GM12878 (cell line): Measurements from ENCODE around the gene NPLOC4. TPM values are rescaled to one million over a fixed set of nuclear protein-coding genes. Genes with fewer than 3 reads are reported as not detected.
A peak's percentile ranks its signal among the peaks of the same experiment; 100 is the strongest.

Experiments
- ATAC-seq: fragments of 200-7000 bp; cut with Tn5 transposase; 3 replicates; pipeline ENCODE4 v1.9.1; 2020; ENCODE audit warnings: mild to moderate bottlenecking, moderate library complexity
- BruUV-seq: library from RNA; stranded (reverse); fragments of 400-500 nt; replicated peaks from 2 replicates; lab custom pipeline; 2021; lab: Mats Ljungman, UMichigan
- CTCF ChIA-PET: fragments of 300-600 bp; sonication (Branson Sonifier 250); formaldehyde crosslinking; extraction: SDS; loops from one replicate; lab custom pipeline; 2021; ENCODE audit warnings: inconsistent platforms; lab: Yijun Ruan, JAX
- POLR2A ChIA-PET: fragments of 350-600 bp; formaldehyde crosslinking; extraction: SDS; loops from one replicate; lab custom pipeline; 2021; ENCODE audit warnings: inconsistent platforms; lab: Charles Lee
- RAD21 ChIA-PET: fragments of 300-600 bp; sonication (Branson Sonifier 250); formaldehyde crosslinking; loops from one replicate; lab custom pipeline; 2023; ENCODE audit warnings: antibody characterized with exemption; ENCODE audit not compliant: unreplicated experiment; lab: Charles Lee
- SMC1A ChIA-PET: fragments of 300-600 bp; sonication (Branson Sonifier 250); formaldehyde crosslinking; loops from one replicate; lab custom pipeline; 2023; ENCODE audit not compliant: unreplicated experiment, uncharacterized antibody; lab: Charles Lee
- DNase-seq: peaks from one replicate; pipeline ENCODE4 v3.0.0-alpha.2; 2011; ENCODE audit warnings: low read depth, low spot score
- FAIRE-seq: peaks from 3 replicates; lab custom pipeline; 2011; peaks lifted over from hg19 to GRCh38; lab: Jason Lieb, UNC
- H2AFZ ChIP-seq: 2 replicates; pipeline ENCODE4 v1.6.0; 2011; ENCODE audit warnings: low read depth, low read length, control low read depth; ENCODE audit not compliant: control insufficient read depth
- H3K27ac ChIP-seq: 2 replicates; pipeline ENCODE4 v1.5.1; 2011; ENCODE audit warnings: control low read depth; ENCODE audit not compliant: control insufficient read depth, insufficient read depth
- H3K27me3 ChIP-seq, 2 experiments: replicated peaks in 1 of 2; 2 replicates each; pipeline versions ENCODE4 v1.6.0 to v1.6.1; 2011; ENCODE audit warnings: low read length in 1 of 2; ENCODE audit not compliant: control insufficient read depth in 2 of 2, insufficient read depth in 2 of 2
- H3K36me3 ChIP-seq, 2 experiments: 2 replicates each; pipeline ENCODE4 v1.5.1; 2011; ENCODE audit warnings: low read length in 1 of 2; ENCODE audit not compliant: control insufficient read depth in 2 of 2, insufficient read depth in 2 of 2
- H3K4me1 ChIP-seq: 2 replicates; pipeline ENCODE4 v1.6.1; 2011; ENCODE audit warnings: mild to moderate bottlenecking, low read length, moderate library complexity, mixed read lengths; ENCODE audit not compliant: control insufficient read depth, insufficient read depth
- H3K4me2 ChIP-seq: 2 replicates; pipeline ENCODE4 v1.6.0; 2011; ENCODE audit warnings: control low read depth; ENCODE audit not compliant: control insufficient read depth, insufficient read depth
- H3K4me3 ChIP-seq: fragments of 200-600 bp; sonication (generic); 2 replicates; pipeline ENCODE4 v1.5.1; 2016
- H3K79me2 ChIP-seq: 2 replicates; pipeline ENCODE4 v1.6.0; 2011; ENCODE audit warnings: low read length; ENCODE audit not compliant: control insufficient read depth, insufficient read depth
- H3K9ac ChIP-seq: 2 replicates; pipeline ENCODE4 v1.8.0; 2011; ENCODE audit warnings: low read length, control low read depth, mixed read lengths; ENCODE audit not compliant: control insufficient read depth, insufficient read depth
- H3K9me3 ChIP-seq: replicated peaks from 3 replicates; pipeline ENCODE4 v1.5.1; 2011; ENCODE audit warnings: mild to moderate bottlenecking, low read length; ENCODE audit not compliant: control insufficient read depth, insufficient read depth
- H4K20me1 ChIP-seq: 2 replicates; pipeline ENCODE4 v1.6.0; 2011; ENCODE audit not compliant: control insufficient read depth, insufficient read depth
- BRCA1 ChIP-seq: IDR thresholded peaks from 2 replicates; pipeline ENCODE4 v1.6.1; 2011; ENCODE audit warnings: low read depth, low read length, improper control_type of control experiment
- CREB1 ChIP-seq: IDR thresholded peaks from 2 replicates; pipeline ENCODE4 v1.6.1; 2012; ENCODE audit warnings: low read depth, mild to moderate bottlenecking, inconsistent platforms
- EED ChIP-seq: sonication (generic); IDR thresholded peaks from 2 replicates; pipeline ENCODE4 v1.6.1; 2016; ENCODE audit warnings: antibody characterized with exemption, low read depth
- EP300 ChIP-seq, 2 experiments: fragments of 150-350 bp in 1 of 2; IDR thresholded peaks; 2 replicates each; pipeline ENCODE4 v1.6.1; 2011 to 2012; ENCODE audit warnings: low read depth in 2 of 2, low read length in 2 of 2, borderline replicate concordance in 1 of 2, improper control_type of control experiment in 1 of 2, inconsistent platforms in 1 of 2; ENCODE audit not compliant: control insufficient read depth in 1 of 2
- EZH2 ChIP-seq: IDR thresholded peaks from 2 replicates; pipeline ENCODE4 v1.6.1; 2012; ENCODE audit warnings: low read depth, mild to moderate bottlenecking, control low read depth, inconsistent platforms, low read length, borderline replicate concordance; ENCODE audit not compliant: control insufficient read depth
- FOXK2 ChIP-seq: fragments of 450-650 bp; IDR thresholded peaks from 2 replicates; pipeline ENCODE4 v1.6.1; 2017; ENCODE audit warnings: mild to moderate bottlenecking, moderate library complexity
- GATAD2B ChIP-seq: fragments of 450-650 bp; conservative IDR thresholded peaks from 2 replicates; pipeline ENCODE4 v1.6.1; 2017; ENCODE audit warnings: low read depth, mild to moderate bottlenecking, moderate library complexity
- MYB ChIP-seq: fragments of 150-350 bp; IDR thresholded peaks from 2 replicates; pipeline ENCODE4 v1.6.1; 2014; ENCODE audit warnings: mild to moderate bottlenecking, low read depth, low read length, borderline replicate concordance
- MYC ChIP-seq: IDR thresholded peaks from 2 replicates; pipeline ENCODE4 v1.6.1; 2011; ENCODE audit warnings: mild to moderate bottlenecking, low read length, moderate library complexity, inconsistent platforms; ENCODE audit not compliant: insufficient read depth, insufficient replicate concordance, insufficient read length, severe bottlenecking
- PML ChIP-seq: IDR thresholded peaks from 2 replicates; pipeline ENCODE4 v1.6.1; 2012; ENCODE audit warnings: low read length, inconsistent platforms
- POLR2AphosphoS2 ChIP-seq: IDR thresholded peaks from 2 replicates; pipeline ENCODE4 v1.6.1; 2011; ENCODE audit warnings: low read depth, mild to moderate bottlenecking, low read length, improper control_type of control experiment, moderate library complexity
- RB1 ChIP-seq: fragments of 450-650 bp; formaldehyde crosslinking; IDR thresholded peaks from 2 replicates; pipeline ENCODE4 v1.6.1; 2017; ENCODE audit warnings: mild to moderate bottlenecking, borderline replicate concordance
- RCOR1 ChIP-seq: conservative IDR thresholded peaks from 2 replicates; pipeline ENCODE4 v1.6.1; 2012; ENCODE audit warnings: low read depth, low read length, improper control_type of control experiment
- STAT1 ChIP-seq: fragments of 450-650 bp; conservative IDR thresholded peaks from 2 replicates; pipeline ENCODE4 v1.6.1; 2014; ENCODE audit warnings: antibody characterized with exemption, mild to moderate bottlenecking
- TBL1XR1 ChIP-seq: IDR thresholded peaks from 2 replicates; pipeline ENCODE4 v1.6.1; 2012; ENCODE audit warnings: low read depth, low read length, improper control_type of control experiment
- YY1 ChIP-seq: IDR thresholded peaks from 2 replicates; pipeline ENCODE4 v1.6.1; 2011; ENCODE audit warnings: low read depth, mild to moderate bottlenecking, low read length
- WGBS: methylation state at CpG from one replicate; pipeline ENCODE4 v1.1.6; 2016; ENCODE audit warnings: low lambda C conversion rate; ENCODE audit not compliant: insufficient replicate concordance, insufficient coverage; ENCODE audit errors: missing lambda C conversion rate; 5-methylcytosine and 5-hydroxymethylcytosine counted together
- in situ Hi-C: fragments of 300-500 bp; cut with MboI; formaldehyde crosslinking; loops from 9 replicates; pipeline ENCODE4 v1.14.3; 2018; ENCODE audit warnings: mixed read lengths
- intact Hi-C: fragments of 100-400 bp; cut with micrococcal nuclease; formaldehyde crosslinking; loops from one replicate; pipeline ENCODE4 v1.14.2; 2022; ENCODE audit not compliant: unreplicated experiment
- polyA plus RNA-seq, 11 experiments: library from polyadenylated mRNA; depleted of rRNA in 4 of 11; unstranded in 6 of 11; stranded (reverse) in 5 of 11; fragments of >200 nt; fragmentation: Nextera tagmentation in 4 of 11; fragmentation: Illumina TruSeq in 1 of 11; extraction: Ambion mirVana in 4 of 11; extraction: Trizol in 1 of 11; gene quantifications; 1 replicate in 1 of 11; 2 replicates in 10 of 11; pipeline versions ENCODE4 v1.2.1 to v1.2.3, GENCODE V29; 2011 to 2016; ENCODE audit warnings: inconsistent platforms in 2 of 11, missing spikeins in 2 of 11, low read depth in 1 of 11
- total RNA-seq, 4 experiments: library from RNA; depleted of rRNA in 3 of 4; stranded (reverse); fragments of >200 nt in 3 of 4; fragmentation: Illumina TruSeq in 1 of 4; extraction: Trizol in 1 of 4; gene quantifications; 2 replicates each; pipeline versions ENCODE4 v1.2.1 to v1.2.3, GENCODE V29; 2013 to 2021
- TF ChIP-seq, protein P1 (sequence below): fragments of 450-650 bp; IDR thresholded peaks from 2 replicates; pipeline ENCODE4 v1.6.1; 2017; ENCODE audit warnings: mild to moderate bottlenecking, moderate library complexity
- TF ChIP-seq, protein P2 (sequence below): fragments of 450-650 bp; IDR thresholded peaks from 2 replicates; pipeline ENCODE4 v1.6.1; 2016; ENCODE audit warnings: mild to moderate bottlenecking

Gene NPLOC4
- total and polyA plus RNA-seq, 10 of the 15 experiments (the other 5 are each of a cell fraction or from before 2014, with no cell fraction given): 1.5 to 83.7 (median 45.8) TPM

DNA sequence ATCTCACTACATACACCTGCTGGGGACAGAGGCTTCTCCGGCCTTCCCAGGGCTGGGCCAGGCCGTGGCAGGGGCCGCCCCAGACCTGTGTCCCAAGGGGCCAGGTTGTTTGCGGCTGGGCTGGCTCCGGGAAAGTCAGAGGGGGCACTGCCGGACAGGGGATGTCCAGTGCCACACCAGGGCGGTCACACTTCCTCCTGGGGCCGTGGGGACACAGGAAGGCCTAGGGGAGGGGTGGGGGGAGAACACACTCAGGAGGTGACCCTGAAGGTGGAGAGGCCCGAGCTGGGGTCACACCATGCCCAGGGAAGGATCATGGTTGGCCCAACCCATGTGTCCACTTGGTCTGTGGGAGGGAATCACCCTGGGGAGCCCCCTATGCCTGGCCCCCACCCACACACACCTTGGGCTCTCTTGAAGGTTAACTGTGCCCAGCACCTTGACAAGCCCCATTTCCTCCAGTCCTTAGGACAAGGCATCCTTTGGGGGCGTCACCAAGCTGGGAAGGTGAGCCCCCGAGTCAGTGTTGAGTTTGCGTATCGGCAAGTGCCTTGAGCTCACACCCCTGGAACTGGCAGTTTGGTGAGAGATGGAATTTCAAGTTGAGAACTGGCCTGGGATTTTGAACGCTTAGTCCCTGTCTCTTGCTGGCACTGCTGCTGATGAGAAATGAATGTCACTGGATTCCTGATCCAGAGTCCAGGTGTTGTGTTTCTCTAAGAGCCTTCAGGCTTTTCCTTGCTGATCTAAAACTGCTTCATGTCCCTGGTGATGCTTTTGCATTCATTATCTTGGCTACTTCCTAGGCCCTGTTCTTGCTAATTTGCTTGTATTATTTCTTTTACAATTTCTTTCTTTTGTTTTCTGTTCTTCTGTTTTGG lies 116.7 kb downstream of the NPLOC4 start:
- POLR2A ChIA-PET: interaction anchor here (1.2 to 2.8 kb wide), 2 partner anchors 32 kb away, joined by 7 to 34 read pairs; partner anchors contain the start of gene FAAP100
- ATAC-seq: peak; percentile 5
- RAD21 ChIA-PET: interaction anchor here (7.6 kb wide), 1 partner anchor 80 kb away, joined by 44 read pairs; no protein-coding TSS in a partner anchor
- Histone ChIP-seq H3K36me3 (no peaks in the 10 kb centered on the region; a peak in 1 of 4 replicates), H3K79me2 (peaks cover 40% of the 10 kb centered on the region), H3K27me3 (no peaks in the 10 kb centered on the region), H3K4me2 (peak overlapping the region; percentile 97), H3K4me3 (peak overlapping the region; percentile 72), H3K27ac (peak overlapping the region; percentile 100), H3K9ac (peak overlapping the region; percentile 78), H2AFZ (peak overlapping the region; percentile 68), H3K9me3 (no peaks in the 10 kb centered on the region), H4K20me1 (no peaks in the 10 kb centered on the region), H3K4me1 (peaks cover 33% of the 10 kb centered on the region)
- intact Hi-C loops (no loop called here), in situ Hi-C loops (no loop called here)
- SMC1A ChIA-PET: interaction anchor here (0.7 to 3.2 kb wide), 5 partner anchors 30 to 81 kb away, joined by 3 to 15 read pairs (median 3); no protein-coding TSS in a partner anchor
- BruUV-seq: no TSS peak
- WGBS: 29% methylated on average over 14 of the region's 14 CpGs
- no peak for FAIRE-seq
- no peak for DNase-seq
- CTCF ChIA-PET: interaction anchor here (1.1 to 5.5 kb wide), 4 partner anchors 36 to 81 kb away, joined by 3 to 47 read pairs (median 8); no protein-coding TSS in a partner anchor
- TF ChIP-seq POLR2AphosphoS2 (no peak), RCOR1 (no peak), EZH2 (no peak), MYC (no peak), TBL1XR1 (no peak), RB1 (no peak), EED (no peak), YY1 (no peak), BRCA1 (no peak), GATAD2B (0 out of 2 replicates have a peak, but pooled peaks have one; percentile 25), PML (no peak), MYB (no peak), CREB1 (no peak), FOXK2 (no peak), STAT1 (no peak), EP300 (IDR thresholded peaks at IDR 0.05; ENCODE audit: borderline replicate concordance in 1 of 2, control insufficient read depth in 1 of 2, low read depth in 2 of 2, low read length in 2 of 2) (no peak)
- TF ChIP-seq, protein P1, sequence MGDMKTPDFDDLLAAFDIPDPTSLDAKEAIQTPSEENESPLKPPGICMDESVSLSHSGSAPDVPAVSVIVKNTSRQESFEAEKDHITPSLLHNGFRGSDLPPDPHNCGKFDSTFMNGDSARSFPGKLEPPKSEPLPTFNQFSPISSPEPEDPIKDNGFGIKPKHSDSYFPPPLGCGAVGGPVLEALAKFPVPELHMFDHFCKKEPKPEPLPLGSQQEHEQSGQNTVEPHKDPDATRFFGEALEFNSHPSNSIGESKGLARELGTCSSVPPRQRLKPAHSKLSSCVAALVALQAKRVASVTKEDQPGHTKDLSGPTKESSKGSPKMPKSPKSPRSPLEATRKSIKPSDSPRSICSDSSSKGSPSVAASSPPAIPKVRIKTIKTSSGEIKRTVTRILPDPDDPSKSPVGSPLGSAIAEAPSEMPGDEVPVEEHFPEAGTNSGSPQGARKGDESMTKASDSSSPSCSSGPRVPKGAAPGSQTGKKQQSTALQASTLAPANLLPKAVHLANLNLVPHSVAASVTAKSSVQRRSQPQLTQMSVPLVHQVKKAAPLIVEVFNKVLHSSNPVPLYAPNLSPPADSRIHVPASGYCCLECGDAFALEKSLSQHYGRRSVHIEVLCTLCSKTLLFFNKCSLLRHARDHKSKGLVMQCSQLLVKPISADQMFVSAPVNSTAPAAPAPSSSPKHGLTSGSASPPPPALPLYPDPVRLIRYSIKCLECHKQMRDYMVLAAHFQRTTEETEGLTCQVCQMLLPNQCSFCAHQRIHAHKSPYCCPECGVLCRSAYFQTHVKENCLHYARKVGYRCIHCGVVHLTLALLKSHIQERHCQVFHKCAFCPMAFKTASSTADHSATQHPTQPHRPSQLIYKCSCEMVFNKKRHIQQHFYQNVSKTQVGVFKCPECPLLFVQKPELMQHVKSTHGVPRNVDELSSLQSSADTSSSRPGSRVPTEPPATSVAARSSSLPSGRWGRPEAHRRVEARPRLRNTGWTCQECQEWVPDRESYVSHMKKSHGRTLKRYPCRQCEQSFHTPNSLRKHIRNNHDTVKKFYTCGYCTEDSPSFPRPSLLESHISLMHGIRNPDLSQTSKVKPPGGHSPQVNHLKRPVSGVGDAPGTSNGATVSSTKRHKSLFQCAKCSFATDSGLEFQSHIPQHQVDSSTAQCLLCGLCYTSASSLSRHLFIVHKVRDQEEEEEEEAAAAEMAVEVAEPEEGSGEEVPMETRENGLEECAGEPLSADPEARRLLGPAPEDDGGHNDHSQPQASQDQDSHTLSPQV: no peak
- TF ChIP-seq, protein P2, sequence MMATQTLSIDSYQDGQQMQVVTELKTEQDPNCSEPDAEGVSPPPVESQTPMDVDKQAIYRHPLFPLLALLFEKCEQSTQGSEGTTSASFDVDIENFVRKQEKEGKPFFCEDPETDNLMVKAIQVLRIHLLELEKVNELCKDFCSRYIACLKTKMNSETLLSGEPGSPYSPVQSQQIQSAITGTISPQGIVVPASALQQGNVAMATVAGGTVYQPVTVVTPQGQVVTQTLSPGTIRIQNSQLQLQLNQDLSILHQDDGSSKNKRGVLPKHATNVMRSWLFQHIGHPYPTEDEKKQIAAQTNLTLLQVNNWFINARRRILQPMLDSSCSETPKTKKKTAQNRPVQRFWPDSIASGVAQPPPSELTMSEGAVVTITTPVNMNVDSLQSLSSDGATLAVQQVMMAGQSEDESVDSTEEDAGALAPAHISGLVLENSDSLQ: no peak
